Vagina (tissue), 2 donors: ENCODE results near the gene SVOP.

Experiments
- CTCF ChIP-seq, 3 experiments: fragments of 450-650 bp in 2 of 3; fragments of 200-600 bp in 1 of 3; sonication (generic) in 1 of 3; IDR thresholded peaks; one replicate each; pipeline ENCODE4 v1.5.1; 2017 to 2019; ENCODE audit warnings: antibody characterized with exemption in 3 of 3, mild to moderate bottlenecking in 2 of 3, moderate library complexity in 2 of 3
- POLR2A ChIP-seq, 2 donors: fragments of 450-650 bp; IDR thresholded peaks; one replicate each; pipeline ENCODE4 v1.6.1; 2017; ENCODE audit warnings: antibody characterized with exemption in 2 of 2, mild to moderate bottlenecking in 2 of 2, moderate library complexity in 2 of 2
- POLR2AphosphoS5 ChIP-seq, 2 donors: sonication (generic); formaldehyde crosslinking; IDR thresholded peaks; one replicate each; pipeline ENCODE4 v1.9.0; 2017; ENCODE audit warnings: antibody characterized with exemption in 2 of 2, mild to moderate bottlenecking in 2 of 2, low read depth in 1 of 2; ENCODE audit not compliant: insufficient read depth in 1 of 2

DNA sequence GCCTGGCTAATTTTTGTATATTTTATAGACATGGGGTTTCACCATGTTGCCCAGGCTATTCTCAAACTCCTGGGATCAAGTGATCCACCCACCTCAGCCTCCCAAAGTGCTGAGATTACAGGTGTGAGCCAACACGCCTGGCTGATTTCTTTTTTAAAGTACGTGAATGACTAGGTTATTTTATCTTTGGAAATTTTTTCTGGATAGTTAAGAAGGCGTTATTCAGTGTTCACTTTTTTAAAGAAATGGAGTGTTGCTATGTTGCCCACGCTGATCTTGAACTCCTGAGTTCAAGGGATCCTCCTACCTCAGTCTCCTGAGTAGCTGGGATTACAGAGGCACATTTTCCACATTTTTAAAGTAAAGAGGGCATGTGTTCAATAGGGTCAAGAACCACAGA is 58.6 kb downstream of the SVOP start:
- TF ChIP-seq POLR2A (IDR thresholded peaks at IDR 0.05) (no peak), POLR2AphosphoS5 (IDR thresholded peaks at IDR 0.05; ENCODE audit: insufficient read depth in 1 of 2, low read depth in 1 of 2) (no peak), CTCF (IDR thresholded peaks at IDR 0.05) (no peak)
